Transverse colon (tissue), 4 donors: ENCODE measurements around the gene AVPR2. TPM values are rescaled to one million over a fixed set of nuclear protein-coding genes. Genes with fewer than 3 reads are reported as not detected.
A peak's percentile ranks its signal among the peaks of the same experiment; 100 is the strongest.

Experiments used
- DNase-seq: peaks from one replicate; pipeline ENCODE4 v3.0.0-alpha.2; 2019
- H3K27ac ChIP-seq, 4 donors: fragments of 200-600 bp; sonication (generic); 2 replicates each; pipeline ENCODE4 v1.5.1; 2016 to 2018; ENCODE audit warnings: inconsistent platforms in 4 of 4
- H3K27me3 ChIP-seq: fragments of 200-600 bp; sonication (generic); 2 replicates; pipeline ENCODE4 v1.5.1; 2017; ENCODE audit warnings: inconsistent platforms
- H3K36me3 ChIP-seq, 4 donors: fragments of 200-600 bp; sonication (generic); 2 replicates each; pipeline ENCODE4 v1.5.1; 2017 to 2019; ENCODE audit warnings: inconsistent platforms in 4 of 4
- H3K4me1 ChIP-seq, 4 donors: fragments of 200-600 bp; sonication (generic); 2 replicates each; pipeline ENCODE4 v1.5.1; 2017 to 2020; ENCODE audit warnings: inconsistent platforms in 4 of 4
- H3K4me3 ChIP-seq, 4 donors: fragments of 200-600 bp; sonication (generic); 1 replicate in 1 of 4; 2 replicates in 3 of 4; pipeline versions ENCODE4 v1.5.1 to v1.6.1; 2017 to 2019; ENCODE audit warnings: inconsistent platforms in 4 of 4
- H3K9me3 ChIP-seq, 2 donors: fragments of 200-600 bp; sonication (generic); 2 replicates each; pipeline ENCODE4 v1.5.1; 2017 to 2019; ENCODE audit warnings: inconsistent platforms in 2 of 2
- EP300 ChIP-seq: sonication (generic); formaldehyde crosslinking; IDR thresholded peaks from one replicate; pipeline ENCODE4 v1.6.1; 2017; ENCODE audit warnings: antibody characterized with exemption, low read depth
- POLR2A ChIP-seq: fragments of 450-650 bp; IDR thresholded peaks from one replicate; pipeline ENCODE4 v1.6.1; 2016; ENCODE audit warnings: antibody characterized with exemption, mild to moderate bottlenecking, moderate library complexity
- POLR2AphosphoS5 ChIP-seq, 3 donors: sonication (generic); formaldehyde crosslinking; IDR thresholded peaks; one replicate each; pipeline ENCODE4 v1.6.1; 2016; ENCODE audit warnings: antibody characterized with exemption in 3 of 3
- WGBS, 2 donors: methylation state at CpG; one replicate each; pipeline ENCODE4 v1.1.5; 2018; ENCODE audit warnings: low coverage in 1 of 2; 5-methylcytosine and 5-hydroxymethylcytosine counted together
- in situ Hi-C, 4 donors: fragments of 200-750 bp; cut with MboI; loops; one replicate each; pipeline versions ENCODE4 v1.15.0 to v1.15.1; 2017; ENCODE audit warnings: low sequenced_read_pairs in 3 of 4, low pct_ligation_motif_present in 1 of 4, low pct_unique_long_range_greater_than_20kb in 1 of 4
- intact Hi-C: fragments of 100-400 bp; cut with DNase I; formaldehyde crosslinking; loops from one replicate; pipeline ENCODE4 v1.15.1; 2023; ENCODE audit warnings: low total_unique reads
- total RNA-seq, 4 donors: library from RNA; depleted of rRNA; stranded (reverse); fragments of >200 nt; gene quantifications; one replicate each; pipeline ENCODE4 v1.1.0, GENCODE V29; 2016
- TF ChIP-seq, protein P1 (sequence below), 5 experiments: fragments of 200-600 bp in 3 of 5; fragments of 450-650 bp in 2 of 5; sonication (generic) in 3 of 5; IDR thresholded peaks; 1 replicate in 2 of 5; 2 replicates in 3 of 5; pipeline ENCODE4 v1.5.1; 2016 to 2017; ENCODE audit warnings: antibody characterized with exemption in 5 of 5, inconsistent platforms in 3 of 5, mild to moderate bottlenecking in 2 of 5, moderate library complexity in 1 of 5

Gene AVPR2
- total RNA-seq = 10 to 100 TPM in 1 of 4 donors, 1 to 10 TPM in 1, under 1 TPM in 1, not detected in 1; 0.41 to 72.2 (median 9.8) TPM

DNA sequence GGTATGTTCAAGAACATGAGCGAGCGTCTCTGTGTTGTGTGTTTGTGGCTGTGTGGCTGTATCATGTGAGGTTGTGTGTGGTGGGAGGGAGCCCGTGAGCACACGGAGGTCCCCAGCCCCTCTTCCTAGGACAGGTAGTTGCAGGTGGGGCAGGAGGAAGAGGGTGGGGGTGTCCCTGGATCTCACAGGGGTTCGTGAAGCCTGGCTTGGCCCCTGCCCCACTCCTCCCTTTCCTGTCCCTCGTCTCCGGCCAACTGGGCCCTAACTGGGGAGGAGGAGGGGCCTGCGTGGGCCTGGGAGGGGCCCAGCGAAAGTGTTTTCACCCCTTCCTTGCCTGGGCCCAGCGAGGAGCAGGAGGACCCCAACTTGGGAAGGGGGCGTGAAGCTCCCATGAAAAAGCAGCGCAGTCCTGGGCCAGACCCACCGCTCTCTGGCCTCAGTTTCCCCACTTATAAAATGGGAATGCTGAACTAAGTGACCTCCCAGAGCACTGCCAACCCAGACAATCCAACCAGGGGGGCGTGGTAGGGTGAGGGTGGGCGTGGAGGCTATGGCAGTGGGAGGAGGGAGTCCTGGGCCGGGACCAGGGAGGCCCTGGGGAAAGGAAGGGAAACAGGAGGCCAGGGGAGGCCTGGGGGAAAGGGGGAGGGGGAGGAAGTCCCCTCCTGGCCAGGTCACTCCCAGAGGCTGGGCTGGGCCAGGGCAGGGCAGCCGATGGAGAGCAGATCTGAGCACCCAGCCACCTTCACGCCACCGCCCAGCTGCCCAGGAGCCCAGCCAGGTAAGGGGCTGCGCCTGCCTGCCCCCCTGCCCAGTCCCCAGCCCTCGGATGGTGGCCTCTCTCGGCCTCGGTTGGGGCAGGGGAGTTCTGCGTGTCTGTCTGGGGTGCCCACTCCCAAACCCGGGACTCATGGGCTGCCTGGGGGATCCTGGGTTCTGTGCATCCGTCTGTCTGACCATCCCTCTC, at the start of gene AVPR2:
Gene AVPR2, plus strand, starts transcription at position 683 of the 967 bp plus-strand sequence. CDS start 473 bp downstream, outside the sequence.
- WGBS, 2 donors = 10 to 56% methylated on average over 2 to 26 of the region's 26 CpGs
- Histone ChIP-seq H3K27ac (peak within 1 kb of the TSS in 1 of 4 donors; percentile 34), H3K4me1 (peaks cover 0 to 17% (median 6%) of the 10 kb centered on the region in 4 donors), H3K4me3 (no peak within 1 kb of the TSS), H3K36me3 (no peaks in the 10 kb centered on the region), H3K9me3 (no peaks in the 10 kb centered on the region), H3K27me3 (no peaks in the 10 kb centered on the region)
- intact Hi-C loops (no loop called here), in situ Hi-C loops (loop anchor here in 1 of 4 donors (25.0 kb wide), 1 partner anchor 92 kb away; no protein-coding TSS in a partner anchor)
- TF ChIP-seq EP300 = no peak
- TF ChIP-seq, protein P1, sequence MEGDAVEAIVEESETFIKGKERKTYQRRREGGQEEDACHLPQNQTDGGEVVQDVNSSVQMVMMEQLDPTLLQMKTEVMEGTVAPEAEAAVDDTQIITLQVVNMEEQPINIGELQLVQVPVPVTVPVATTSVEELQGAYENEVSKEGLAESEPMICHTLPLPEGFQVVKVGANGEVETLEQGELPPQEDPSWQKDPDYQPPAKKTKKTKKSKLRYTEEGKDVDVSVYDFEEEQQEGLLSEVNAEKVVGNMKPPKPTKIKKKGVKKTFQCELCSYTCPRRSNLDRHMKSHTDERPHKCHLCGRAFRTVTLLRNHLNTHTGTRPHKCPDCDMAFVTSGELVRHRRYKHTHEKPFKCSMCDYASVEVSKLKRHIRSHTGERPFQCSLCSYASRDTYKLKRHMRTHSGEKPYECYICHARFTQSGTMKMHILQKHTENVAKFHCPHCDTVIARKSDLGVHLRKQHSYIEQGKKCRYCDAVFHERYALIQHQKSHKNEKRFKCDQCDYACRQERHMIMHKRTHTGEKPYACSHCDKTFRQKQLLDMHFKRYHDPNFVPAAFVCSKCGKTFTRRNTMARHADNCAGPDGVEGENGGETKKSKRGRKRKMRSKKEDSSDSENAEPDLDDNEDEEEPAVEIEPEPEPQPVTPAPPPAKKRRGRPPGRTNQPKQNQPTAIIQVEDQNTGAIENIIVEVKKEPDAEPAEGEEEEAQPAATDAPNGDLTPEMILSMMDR (IDR thresholded peaks at IDR 0.05) = no peak
- no peak for DNase-seq

DNA sequence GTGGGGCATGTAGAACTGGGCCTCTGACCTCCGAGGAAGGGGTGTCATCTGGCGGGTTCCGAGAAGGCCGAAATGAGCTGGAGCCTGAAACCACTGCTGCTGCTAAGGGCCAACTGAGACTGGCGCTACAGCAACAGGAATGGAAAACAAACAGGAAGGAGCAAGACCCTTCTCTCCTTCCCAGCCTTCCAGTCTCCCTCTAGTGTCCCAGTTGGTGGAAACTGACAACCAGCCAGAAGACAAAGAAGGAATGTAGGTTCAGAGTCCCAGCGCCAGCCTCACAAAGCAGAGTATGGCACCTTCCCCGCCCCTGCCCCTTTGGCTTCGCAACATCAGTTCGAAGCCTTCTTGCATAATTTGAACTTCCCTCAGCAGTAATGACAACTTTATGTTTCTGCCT, 49.8 kb upstream of the AVPR2 start:
- no peak overlapping the region for H3K27ac ChIP-seq
- H3K27me3 ChIP-seq = no peaks in the 10 kb centered on the region
- DNase-seq = no peak
- no peaks in the 10 kb centered on the region for H3K9me3 ChIP-seq
- 88 to 89% methylated on average over 3 to 9 of the region's 9 CpGs for WGBS, 2 donors
- in situ Hi-C loops (no loop called here), intact Hi-C loops (no loop called here)
- no peaks in the 10 kb centered on the region for H3K36me3 ChIP-seq
- H3K4me3 ChIP-seq = no peak overlapping the region
- TF ChIP-seq, protein P1 (IDR thresholded peaks at IDR 0.05) = no peak
- no peaks in the 10 kb centered on the region for H3K4me1 ChIP-seq

DNA sequence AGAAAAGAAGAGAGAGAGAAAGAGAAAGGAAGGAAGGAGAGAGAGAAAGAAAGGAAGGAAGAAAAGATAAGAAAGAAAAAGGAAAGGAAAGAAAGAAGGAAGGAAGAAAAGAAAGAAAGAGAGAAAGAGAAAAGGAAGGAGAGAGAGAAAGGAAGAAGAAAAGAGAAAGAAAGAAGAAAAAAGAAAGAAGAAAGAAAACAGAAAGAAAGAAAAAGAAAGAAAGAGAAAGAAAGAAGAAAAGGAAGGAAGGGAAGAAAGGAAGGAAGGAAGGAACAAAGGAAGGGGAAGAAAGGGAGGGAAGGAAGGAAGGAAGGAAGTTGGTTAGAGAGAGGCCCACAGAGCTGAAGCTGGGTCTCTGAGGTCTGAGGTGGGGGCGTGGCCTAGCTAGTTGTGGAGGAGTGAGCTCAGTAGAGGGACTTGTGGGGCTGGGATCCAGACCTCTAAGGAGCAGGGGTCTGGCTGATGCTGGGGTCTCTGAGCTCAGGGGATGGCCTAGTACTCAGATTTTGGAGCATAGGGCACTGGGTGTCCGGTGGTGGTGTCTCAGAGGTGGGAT, 47.0 kb upstream of the AVPR2 start:
- in situ Hi-C loops (no loop called here), intact Hi-C loops (no loop called here)
- 50 to 86% methylated on average over 1 to 2 of the region's 2 CpGs for WGBS, 2 donors

DNA sequence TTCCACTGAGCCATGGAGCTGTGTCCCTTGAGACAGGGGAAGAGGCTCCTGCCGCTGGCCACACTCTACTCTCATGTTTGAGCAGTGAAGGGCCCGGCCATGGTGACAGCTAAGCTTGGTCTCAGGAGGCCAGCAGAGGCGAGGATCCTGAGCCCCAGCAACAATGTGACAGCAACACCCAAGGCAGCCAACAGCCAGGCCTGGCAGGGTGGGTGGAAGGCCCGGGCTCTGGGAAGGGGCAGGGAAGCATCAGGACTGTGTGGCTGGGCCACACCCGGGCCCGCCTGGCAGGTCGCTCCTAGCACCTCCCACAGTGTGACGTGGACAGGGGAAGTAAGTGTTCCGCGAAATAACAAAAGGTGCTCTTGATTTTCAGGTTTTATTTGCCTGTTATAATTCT, 43.3 kb upstream of the AVPR2 start:
- Histone ChIP-seq H3K27ac (no peak overlapping the region), H3K9me3 (no peaks in the 10 kb centered on the region), H3K4me3 (no peak overlapping the region), H3K36me3 (no peaks in the 10 kb centered on the region), H3K4me1 (no peaks in the 10 kb centered on the region), H3K27me3 (no peaks in the 10 kb centered on the region)
- in situ Hi-C loops (no loop called here), intact Hi-C loops (no loop called here)
- 60% methylated on average over 10 of the region's 10 CpGs; no CpG with 5 or more reads in 1 of the 2 donors for WGBS, 2 donors
- DNase-seq = peak; percentile 37
- TF ChIP-seq EP300 (no peak), POLR2AphosphoS5 (IDR thresholded peaks at IDR 0.05) (no peak), POLR2A (no peak)
- TF ChIP-seq, protein P1 (IDR thresholded peaks at IDR 0.05) = no peak

More for the DNA sequence above, 47.0 kb upstream of the AVPR2 start:
- Histone ChIP-seq H3K36me3 (no peaks in the 10 kb centered on the region), H3K27me3 (no peaks in the 10 kb centered on the region), H3K4me1 (no peaks in the 10 kb centered on the region), H3K4me3 (no peak overlapping the region), H3K27ac (no peak overlapping the region), H3K9me3 (no peaks in the 10 kb centered on the region)
- no peak for DNase-seq
- no peak for TF ChIP-seq POLR2AphosphoS5 (IDR thresholded peaks at IDR 0.05)
- no peak for TF ChIP-seq EP300
